CMK (cell line): ENCODE results near the gene MYH9.
"Not testable (repeated sequence)": the region's sequence is repeated elsewhere in the genome, so short reads cannot be mapped to it uniquely, and the experiment has no call there.

ENCODE experiments used
- DNase-seq: peaks from one replicate; pipeline ENCODE4 v3.0.0-alpha.2; 2010; ENCODE audit warnings: low read depth

Gene MYH9

DNA sequence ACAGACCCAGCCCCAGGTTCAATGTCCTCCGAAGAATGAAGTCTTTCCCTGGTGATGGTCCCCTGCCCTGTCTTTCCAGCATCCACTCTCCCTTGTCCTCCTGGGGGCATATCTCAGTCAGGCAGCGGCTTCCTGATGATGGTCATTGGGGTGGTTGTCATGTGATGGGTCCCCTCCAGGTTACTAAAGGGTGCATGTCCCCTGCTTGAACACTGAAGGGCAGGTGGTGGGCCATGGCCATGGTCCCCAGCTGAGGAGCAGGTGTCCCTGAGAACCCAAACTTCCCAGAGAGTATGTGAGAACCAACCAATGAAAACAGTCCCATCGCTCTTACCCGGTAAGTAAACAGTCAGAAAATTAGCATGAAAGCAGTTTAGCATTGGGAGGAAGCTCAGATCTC is 120.7 kb downstream of the MYH9 start:
- DNase-seq: no peak

DNA sequence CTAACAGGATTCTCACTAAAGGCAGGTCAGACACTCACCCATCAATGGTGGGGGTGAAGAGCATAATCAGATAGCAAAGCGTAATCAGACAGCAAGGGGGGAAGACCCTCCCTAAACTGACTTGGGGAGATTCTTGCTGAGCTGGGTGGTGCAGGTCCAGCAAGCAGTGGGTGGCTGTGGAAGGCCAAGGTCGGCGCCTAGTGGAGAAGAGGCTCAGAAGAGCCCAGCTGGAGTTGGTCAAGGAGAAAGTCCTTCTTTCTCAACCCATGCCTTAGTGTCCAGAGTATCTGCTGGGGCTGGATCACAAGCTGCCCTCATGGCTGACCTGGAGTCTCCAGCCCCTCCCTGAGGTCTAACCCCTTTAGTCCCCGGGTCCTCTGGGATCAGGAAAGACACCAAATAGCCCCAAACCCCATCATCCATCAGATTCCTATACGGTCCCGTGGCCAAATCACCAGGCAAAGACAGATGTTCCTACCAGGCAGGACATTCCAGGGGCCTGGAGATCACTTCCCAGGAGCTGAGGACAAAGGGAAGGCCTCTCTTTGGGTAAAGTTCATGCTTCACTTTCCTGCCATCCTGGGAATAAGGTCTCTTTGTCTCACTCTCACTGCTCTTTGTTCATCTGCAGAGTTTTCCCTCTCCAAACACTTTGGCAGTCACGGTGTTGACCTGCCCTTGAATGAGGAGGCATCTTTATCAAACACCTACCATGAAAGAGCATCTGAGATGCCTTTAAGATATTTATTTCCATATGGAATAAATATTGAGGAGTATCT is 123.7 kb downstream of the MYH9 start:
- DNase-seq: not testable (repeated sequence)

DNA sequence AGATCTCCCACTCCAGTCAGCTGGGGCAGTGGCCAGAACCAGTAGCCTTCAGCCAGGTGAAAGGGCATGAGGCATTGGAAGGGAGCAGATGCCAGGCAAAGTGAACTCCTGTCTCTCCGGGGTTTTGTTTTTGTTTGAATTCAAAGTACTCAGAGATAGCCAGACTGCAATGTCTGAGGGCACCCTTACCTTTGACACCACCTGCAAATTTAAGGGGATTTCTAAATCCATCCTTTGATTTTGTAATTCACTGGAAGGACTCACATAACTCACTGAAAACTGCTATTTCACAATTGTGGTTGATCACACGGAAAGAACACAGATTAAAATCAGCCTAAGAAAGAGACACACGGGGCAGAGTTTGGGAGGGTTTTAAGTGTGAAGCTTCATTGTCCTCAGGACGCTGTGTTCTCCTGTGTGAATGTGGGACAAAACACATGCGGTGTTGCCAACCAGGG is 124.5 kb downstream of the MYH9 start:
- not testable (repeated sequence) for DNase-seq

DNA sequence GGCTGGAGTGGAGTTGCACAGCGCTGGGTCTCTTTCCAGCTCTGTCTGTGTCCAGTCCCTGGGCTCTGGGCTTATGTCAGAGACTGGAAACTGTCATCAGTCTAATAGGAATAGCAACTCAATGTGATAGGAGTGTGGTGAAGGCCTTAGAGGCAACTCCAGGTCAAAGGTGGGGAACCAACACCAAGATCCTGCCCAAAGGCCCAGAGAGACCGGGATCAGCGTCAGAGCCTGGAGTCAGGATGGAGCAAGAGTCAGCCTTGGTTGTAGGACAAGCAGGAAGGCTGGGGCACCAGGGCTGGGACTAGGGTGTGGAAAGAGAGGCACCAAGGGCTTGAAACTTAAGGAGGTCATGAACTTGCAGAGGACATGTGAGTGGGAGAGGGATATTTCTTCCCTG is 125.5 kb downstream of the MYH9 start:
- not testable (repeated sequence) for DNase-seq

DNA sequence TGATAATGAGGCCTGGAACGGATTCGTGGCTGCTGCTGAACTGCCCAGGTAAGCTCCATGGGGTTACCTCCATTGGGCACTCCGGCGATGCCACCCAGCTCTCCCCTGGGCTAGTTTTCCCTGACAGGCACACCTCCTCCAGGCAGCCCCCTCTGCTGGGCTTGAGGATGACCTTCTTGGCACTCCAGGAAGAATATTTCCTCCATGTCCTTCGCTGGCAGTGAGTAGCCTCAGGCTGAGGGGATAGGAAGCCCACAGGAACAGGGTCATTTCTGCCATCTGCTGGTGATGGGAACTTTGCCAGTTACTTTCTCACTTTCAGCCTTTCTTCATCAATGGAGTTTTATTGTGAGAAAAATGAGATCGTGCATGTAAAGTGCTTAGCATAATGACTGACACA is 126.1 kb downstream of the MYH9 start:
- DNase-seq: not testable (repeated sequence)

DNA sequence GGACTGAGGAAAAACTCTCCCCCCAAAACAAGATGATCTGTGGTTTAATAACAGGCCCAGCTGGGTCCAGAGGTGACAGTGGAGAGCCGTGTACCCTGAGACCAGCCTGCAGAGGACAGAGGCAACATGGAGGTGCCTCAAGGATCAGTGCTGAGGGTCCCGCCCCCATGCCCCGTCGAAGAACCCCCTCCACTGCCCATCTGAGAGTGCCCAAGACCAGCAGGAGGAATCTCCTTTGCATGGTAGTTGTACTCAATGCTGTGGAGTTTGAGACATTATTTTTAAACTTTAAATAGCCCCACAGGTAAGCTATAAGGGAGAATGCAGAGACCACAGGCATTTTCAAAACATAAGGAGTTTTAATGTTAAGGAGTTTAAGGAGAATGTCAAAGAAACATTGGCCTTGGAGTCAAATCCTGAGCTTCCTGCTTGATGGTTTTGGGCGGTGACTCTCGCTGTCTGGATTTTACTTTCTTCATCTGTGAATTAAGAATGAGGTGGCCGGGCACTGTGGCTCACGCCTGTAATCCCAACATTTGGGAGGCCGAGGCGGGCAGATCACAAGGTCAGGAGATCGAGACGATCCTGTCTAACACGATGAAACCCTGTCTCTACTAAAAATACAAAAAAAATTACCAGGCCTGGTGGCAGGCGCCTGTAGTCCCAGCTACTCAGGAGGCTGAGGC is 128.0 kb downstream of the MYH9 start:
- DNase-seq: no peak

DNA sequence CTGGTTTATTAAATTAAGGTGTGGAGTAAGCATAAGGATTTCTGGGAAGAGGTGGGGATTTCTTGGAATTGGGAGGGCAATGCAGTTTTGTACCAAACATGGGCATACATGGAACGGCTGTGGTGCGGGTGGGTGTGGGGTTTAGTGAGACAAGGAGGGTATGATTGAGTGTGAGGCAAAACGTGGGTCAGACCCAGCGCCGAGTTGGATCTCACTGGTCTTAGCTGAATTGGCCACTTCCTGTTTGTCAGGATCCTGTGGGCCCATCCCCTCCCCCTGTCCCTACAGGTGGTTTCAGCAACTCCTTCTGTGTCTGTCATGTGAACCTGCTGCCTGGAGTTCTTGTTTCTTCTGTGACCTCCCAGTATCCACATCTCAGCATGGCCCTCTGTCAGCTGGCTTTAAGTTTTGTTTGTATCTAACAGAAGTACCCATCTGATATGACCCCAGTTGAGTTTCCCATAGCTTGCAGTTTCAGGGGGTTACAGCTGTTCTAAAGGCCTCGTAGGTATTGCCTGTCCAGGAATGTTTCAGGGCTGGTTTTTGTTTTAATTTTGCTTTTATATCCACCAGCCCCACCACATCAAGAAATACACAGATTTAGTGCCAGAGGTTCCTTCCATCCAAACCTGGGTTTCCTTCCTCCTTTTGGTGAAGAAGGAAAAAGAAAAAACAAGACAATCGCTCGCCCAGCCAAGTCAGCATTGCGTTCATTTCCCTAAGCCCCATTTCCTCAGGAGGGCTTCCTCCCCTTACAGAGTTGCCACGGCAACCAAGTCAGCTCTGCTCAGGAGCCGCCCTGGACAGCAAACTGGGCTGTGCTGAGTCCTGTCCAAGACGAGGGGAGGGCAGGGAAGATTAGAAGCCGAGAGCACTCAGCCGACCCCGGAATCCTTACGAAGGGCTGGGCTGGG is 128.8 kb downstream of the MYH9 start:
- no peak for DNase-seq

DNA sequence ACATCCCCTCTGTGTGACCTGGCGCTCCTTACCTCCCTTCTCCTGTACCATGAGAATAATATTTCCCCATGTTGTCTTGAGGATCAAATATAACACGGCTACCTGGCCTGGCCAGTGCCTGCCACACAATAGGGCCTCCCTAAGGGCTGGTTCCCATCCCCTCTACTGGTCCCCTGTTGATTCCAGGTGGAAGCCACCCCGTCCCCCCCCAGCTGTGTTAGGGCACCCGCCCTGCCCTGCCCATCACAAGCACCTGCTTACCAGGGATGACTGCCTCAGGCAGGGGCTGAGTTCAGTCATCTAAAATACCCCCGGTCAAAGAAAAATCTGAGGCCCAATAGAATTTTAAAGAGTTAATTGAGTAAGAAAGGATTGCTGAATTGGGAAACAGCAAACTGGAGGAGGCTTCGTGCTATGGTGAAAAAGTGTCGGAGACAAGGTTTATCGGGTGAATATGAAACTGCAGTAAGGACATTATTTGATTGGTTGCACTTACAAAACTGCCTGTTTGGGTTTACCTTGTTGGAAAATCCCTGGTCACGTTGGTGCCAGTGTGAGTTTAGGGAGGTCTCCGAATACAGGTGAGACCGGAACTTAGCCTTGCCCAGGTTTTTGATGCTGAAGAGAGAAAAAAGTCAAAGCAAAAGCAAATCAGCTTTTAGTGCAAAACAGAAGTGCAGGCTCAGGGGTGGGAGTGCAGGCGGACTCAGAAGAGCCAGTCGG is 129.7 kb downstream of the MYH9 start:
- DNase-seq: no peak

DNA sequence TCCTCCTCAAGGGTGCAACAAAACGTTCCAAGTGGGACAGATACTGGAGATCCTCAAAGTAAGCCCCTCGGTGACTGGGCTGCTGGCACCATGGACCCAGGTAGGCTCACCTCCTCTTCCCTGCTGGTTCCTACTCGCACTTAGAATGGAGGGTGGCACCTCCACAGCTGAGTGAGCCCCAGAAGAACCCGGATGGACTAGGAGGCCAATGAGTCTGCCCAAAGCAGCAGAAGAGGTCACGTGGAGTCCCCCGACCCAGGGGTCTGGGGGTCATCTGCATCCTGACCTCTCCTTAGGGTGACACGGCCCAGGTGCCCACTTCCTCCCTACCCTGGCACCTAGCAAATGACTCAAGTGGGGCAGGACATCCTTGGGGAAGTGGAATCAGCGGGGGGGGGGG is 130.5 kb downstream of the MYH9 start:
- DNase-seq: no peak

DNA sequence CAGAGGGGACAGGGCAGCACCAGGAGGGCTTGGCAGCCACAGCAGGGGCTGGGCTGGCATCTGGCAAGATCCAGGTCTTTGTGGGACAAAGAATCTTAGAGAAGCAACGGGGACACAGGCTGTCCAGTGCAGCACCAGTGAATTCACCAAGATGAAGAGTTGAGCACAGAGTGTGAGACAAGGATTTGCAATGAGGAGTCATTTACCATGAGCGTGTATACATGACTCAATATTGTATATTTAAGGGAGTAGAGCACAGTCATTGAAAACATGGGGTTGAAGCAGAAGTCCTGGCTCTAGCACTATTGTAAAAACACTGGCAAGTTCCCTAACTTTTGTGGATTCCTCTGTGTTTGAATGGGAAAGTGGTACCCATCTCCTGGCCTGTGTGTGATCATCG is 131.3 kb downstream of the MYH9 start:
- no peak for DNase-seq

DNA sequence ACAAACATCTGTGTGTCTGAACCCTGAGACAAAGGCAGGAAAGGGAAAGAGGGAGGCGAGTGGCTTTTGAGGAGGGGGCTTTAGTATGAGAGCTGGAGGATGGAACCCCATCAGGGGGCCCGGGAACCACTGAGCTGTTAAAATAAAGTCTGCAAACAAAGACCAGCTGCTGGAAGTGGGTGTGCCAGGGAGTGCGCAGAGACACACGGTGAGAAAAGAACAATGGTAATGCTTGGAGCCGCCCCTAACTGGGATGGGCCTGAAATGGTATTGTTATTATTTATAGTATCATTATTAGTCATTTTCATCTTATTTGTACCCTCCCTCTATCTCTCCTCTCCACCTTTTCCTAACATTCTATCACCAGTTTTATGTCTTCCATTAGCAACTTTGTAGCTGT is 132.2 kb downstream of the MYH9 start:
- not testable (repeated sequence) for DNase-seq

DNA sequence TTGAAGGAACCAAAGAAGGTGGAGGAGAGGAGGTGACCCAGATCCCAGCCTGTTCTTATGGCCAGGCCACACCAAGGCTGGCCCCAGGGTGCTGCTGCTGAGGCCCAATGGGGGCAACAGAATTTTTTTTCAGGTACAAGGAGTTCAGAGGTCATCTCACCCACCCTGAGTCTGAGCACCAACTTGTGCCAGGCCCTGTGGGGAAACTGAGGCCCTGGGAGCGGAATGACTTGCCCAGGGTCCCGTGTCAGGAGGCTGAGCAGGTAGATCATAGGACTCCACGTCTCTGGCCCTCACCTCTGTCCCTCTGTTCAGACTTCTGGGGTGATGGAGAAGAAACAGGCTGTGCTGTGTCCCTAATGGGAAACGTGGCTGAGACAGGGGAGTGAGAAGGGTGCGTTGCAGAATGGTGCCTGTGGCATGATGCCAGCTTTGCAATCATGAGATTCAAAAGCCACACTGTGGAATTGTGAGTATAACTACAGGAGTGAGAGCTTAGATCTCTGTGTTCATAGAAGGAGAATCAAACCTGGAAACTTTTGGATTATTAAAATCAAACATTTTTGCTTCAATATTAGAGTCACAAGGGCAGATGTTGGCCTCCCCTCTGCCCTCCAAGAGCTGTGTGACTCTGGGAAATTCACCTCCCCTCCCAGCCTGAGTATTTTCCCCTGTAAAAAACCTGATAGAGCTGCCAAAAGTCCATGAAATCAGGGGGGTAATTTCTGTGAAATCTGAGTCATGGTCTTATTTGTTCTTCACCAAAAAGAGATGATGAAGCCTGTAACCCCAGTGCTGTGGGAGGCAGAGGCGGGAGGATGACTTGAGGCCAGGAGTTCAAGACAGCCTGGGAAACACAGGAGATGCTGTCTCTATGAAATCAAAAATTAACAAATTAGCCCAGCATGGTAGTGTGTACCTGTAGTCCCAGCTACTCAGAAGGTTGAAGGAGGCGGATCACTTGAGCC is 134.0 kb downstream of the MYH9 start:
- no peak for DNase-seq

DNA sequence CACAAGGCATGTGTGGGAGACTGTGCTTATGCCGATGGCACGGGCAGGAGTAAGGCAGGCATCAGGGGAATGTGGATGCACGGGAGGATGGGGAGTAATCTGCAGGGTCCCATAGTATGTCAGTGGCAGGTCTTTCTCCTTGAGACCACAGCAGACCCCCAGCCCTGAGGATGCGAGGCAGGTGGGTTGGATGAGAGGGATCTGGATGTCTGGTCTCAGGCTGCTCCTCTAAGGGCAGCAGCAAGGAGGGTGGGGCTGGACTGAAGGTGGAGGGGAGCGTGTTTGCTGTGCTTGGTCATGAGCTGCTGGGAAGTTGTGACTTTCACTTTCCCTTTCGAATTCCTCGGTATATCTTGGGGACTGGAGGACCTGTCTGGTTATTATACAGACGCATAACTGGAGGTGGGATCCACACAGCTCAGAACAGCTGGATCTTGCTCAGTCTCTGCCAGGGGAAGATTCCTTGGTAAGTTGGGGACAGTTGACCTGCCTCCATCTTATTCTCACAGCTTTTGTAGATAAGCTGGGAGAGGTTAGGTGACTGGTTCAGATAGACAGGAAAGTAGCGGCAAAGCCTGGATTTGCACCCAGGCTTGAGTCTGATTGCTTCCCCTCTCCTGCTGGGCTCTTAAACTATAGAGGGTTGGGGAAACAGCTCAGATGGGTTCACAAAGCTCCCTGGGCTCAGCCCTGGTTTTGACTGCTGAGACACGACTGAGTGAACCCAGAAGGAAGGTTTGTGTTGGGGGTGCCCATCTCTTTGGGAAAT is 134.8 kb downstream of the MYH9 start, which contains the start of gene APOL1:
APOL1 (plus strand) TSS at position 380 of the 769 bp plus-strand sequence. CDS start 1,823 bp downstream, outside the sequence.
- no peak for DNase-seq

DNA sequence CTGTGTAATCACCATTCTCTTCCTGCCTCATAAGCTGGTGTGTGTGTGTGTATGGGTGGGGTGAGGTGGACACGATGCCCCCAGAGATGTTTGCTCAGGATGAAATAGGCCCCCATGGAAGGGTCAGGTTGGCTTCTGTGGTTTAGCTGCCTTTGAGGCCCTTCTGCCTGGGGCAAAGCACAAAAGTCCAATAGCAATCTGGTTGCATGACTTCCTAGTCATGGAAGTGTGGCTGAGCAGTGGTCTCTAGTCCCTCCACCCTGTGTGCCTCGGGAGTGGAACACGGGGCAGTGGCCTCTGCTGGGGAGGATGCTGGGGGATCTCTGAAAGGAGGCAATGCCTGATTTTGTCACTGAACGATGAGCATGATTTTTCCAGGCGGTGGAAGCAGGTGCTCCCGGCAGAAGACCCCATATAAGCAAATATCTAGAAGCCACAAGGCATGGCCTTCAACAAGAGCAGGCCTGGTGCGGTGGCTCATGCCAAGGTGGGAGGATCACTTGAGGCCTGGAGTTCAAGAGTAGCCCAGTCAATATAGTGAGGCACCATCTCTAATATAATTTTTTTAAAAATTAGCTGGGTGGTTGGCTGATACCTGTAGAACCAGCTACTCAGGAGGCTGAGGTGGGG is 135.7 kb downstream of the MYH9 start:
- DNase-seq: not testable (repeated sequence)

DNA sequence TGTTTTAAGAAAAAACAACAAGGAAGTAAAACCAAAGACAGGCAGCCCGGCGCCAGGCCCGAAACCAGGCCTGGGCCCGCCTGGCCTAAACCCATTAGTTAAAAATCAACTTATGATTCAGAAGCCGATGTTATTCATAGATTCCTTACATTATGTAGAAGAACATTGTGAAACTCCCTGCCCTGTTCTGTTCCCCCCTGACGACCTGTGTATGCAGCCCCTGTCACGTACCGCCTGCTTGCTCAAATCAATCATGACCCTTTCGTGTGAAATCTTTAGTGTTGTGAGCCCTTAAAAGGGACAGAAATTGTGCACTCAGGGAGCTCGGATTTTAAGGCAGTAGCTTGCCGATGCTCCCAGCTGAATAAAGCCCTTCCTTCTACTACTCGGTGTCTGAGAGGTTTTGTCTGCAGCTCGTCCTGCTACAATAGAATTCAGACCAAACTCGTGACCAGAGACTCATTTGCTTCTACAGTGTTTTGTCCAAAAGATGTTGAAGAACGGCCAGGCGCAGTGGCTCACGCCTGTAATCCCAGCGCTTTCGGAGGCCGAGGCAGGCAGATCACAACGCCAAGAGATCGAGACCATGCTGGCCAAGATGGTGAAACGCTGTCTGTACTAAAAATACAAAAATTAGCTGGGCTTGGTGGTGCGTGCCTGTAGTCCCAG is 137.3 kb downstream of the MYH9 start:
- not testable (repeated sequence) for DNase-seq

DNA sequence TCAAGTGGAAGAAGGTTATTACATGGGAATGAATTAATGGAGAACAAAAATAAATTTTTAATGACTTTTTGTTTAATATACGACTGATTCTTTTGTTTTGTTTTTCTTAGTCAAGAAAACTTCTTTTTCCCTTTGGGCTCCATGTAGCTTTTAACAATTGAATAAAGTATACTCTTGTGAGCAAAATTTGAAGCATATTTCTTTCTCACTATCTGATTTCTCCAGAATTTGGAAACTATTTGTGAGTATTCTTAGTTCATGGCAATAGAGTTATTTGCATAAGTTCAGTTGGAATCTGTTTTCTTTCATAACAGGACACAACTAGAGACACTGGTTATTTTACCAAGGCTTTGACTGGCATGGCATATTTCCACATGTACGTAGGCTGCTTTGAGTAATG is 138.6 kb downstream of the MYH9 start:
- DNase-seq: no peak

DNA sequence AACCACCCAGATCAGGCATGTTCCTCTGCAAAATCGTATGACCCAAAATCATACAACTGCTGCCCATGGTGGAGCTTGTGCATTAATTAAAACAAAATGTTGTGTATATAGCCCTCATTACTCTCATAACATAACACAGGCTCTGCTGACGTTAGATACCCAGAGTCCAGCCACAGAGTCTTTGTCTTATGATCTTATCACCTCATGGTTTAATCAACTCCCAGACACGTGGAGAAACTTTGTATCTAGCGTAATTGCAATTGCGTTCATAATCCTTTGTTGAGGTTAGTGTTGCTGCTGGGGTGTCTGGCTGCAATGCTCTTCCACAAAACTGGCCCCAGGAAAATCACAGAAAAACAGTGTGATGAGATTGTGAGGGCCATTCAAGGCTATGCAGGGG is 139.8 kb downstream of the MYH9 start:
- DNase-seq: no peak

DNA sequence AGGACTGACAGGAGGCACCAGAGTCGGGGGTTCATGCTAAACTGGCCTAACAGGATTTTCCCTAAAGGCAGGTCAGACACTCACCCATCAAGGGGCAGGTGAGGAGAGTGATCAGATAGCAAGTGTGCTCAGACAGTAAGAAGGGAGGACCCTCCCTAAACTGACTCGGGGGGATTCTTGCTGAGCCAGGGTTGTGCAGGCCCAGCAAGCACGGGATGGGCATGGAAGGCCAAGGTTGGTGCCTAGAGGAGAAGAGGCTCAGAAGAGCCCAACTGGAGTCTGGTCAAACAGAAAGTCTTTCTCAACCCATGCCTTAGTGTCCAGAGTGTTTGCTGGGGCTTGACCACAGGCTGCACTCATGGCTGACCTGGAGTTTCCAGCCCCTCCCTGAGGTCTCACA is 141.0 kb downstream of the MYH9 start:
- DNase-seq: no peak
